Coronary artery (tissue), 2 donors: ENCODE measurements around the gene DNAI7.

Experiments used
- DNase-seq: peaks from one replicate; pipeline ENCODE4 v3.0.0-alpha.2; 2017; ENCODE audit warnings: low spot score
- H3K27ac ChIP-seq, 2 donors: fragments of 200-600 bp; sonication (generic); one replicate each; pipeline ENCODE4 v1.5.1; 2016 to 2019
- H3K4me3 ChIP-seq: fragments of 200-600 bp; sonication (generic); 2 replicates; pipeline ENCODE4 v1.5.1; 2016; ENCODE audit warnings: mild to moderate bottlenecking, moderate library complexity
- CTCF ChIP-seq: fragments of 200-600 bp; sonication (generic); IDR thresholded peaks from one replicate; pipeline ENCODE4 v1.5.1; 2019; ENCODE audit warnings: antibody characterized with exemption

DNAI7 gene

DNA sequence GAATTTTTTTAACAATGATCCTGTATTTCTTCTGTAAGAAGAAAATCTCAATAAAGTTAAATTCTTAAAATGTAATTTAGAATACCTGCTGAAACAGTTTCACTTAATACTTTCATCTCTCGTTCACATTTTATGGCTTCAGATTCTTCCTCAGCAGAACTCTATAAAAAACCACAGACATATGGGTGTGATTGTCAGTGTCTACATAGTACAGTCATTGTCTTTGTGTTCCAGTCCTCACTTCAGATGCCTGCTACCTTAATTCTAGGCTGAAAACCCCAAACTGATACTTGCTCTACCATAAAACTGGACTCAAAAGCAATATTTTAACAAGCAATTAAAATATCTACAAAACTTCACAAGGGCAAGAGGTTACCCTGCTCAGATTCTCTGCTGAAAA is 71.8 kb downstream of the DNAI7 start:
- TF ChIP-seq CTCF: no peak
- DNase-seq: no peak
- no peak overlapping the region for H3K4me3 ChIP-seq
- H3K27ac ChIP-seq: no peak overlapping the region

- DNase-seq: no peak
- no peak overlapping the region for H3K4me3 ChIP-seq
- H3K27ac ChIP-seq: no peak overlapping the region
- TF ChIP-seq CTCF: no peak
Measured at GRCh38 chr12:25121916-25122315, 73.0 kb downstream of the DNAI7 start.

DNA sequence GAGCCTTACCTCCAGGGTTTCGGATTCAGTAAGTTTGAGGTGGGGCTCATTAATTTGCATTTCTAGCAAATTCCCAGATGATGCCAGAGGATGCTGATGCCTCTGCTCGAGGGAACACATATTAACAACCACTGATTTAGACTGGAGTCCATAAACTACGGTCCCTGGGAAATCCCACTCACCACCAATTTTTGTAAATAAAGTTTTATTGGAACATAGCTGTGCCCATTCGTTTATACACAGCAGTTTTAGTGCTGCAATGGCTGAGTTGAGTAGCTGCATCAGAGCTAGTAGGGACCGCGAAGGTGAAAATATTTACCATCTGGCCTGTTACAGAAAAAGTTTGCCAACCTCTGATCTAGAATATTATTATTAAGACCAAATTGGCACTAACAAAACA is 73.8 kb downstream of the DNAI7 start:
- Histone ChIP-seq H3K27ac (no peak overlapping the region), H3K4me3 (no peak overlapping the region)
- TF ChIP-seq CTCF: no peak
- DNase-seq: no peak

DNA sequence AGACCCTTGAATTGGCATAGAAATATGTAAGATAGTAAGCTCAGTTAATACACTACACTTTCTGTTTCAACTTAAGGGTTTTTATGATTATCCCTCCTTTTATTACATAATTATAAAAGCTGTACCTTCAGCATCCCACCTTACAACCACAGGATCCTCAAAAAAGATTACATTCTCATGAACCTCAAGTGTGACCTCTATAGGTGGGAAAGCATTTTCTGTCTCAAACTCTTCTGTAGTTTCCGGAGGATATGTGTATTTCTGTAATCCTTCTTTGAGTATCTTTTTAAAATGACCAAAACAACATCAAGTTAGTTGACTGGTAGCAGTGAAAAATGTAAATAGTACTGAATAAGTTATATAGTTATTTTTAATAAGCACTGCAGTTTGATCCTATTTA is 75.9 kb downstream of the DNAI7 start:
- no peak overlapping the region for H3K4me3 ChIP-seq
- DNase-seq: no peak
- TF ChIP-seq CTCF: no peak
- no peak overlapping the region for H3K27ac ChIP-seq

GRCh38 chr12:25115677-25116076 is 79.3 kb downstream of the DNAI7 start:
- no peak for TF ChIP-seq CTCF
- DNase-seq: no peak
- Histone ChIP-seq H3K27ac (no peak overlapping the region), H3K4me3 (no peak overlapping the region)

DNA sequence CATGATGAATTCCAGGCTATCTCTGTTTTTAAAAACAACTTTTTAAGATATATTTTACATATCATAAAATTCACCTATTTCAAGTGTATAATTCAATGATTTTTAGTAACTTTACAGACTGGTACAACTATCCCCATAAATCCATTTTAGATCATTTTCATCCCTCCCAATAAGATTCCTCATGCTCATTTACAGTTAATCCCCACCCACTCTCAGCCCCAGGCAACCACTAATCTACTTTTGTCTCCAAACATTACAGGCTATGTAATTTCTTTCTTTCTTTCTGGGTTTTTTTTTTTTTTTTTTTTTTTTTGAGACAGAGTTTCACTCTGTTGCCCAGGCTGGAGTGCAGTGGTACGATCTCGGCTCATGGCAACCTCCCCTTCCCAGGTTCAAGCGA is 81.3 kb downstream of the DNAI7 start:
- H3K27ac ChIP-seq: no peak overlapping the region
- no peak for TF ChIP-seq CTCF
- DNase-seq: no peak
- H3K4me3 ChIP-seq: no peak overlapping the region

- TF ChIP-seq CTCF: no peak
- H3K4me3 ChIP-seq: no peak overlapping the region
- no peak overlapping the region for H3K27ac ChIP-seq
- no peak for DNase-seq
Measured at GRCh38 chr12:25110260-25110659, 84.7 kb downstream of the DNAI7 start.
